Neural cell (in vitro differentiated cells): ENCODE results near the gene CNTF.

Experiments
- EP300 ChIP-seq: fragments of 450-650 bp; conservative IDR thresholded peaks from 2 replicates; pipeline ENCODE4 v1.6.1; 2014; ENCODE audit warnings: antibody characterized with exemption, mild to moderate bottlenecking, moderate library complexity; ENCODE audit not compliant: poor library complexity, severe bottlenecking
- EZH2 ChIP-seq: fragments of 200-600, 300-800 bp; shearing (Covaris generic), sonication (generic); IDR thresholded peaks from 2 replicates; pipeline ENCODE4 v1.6.1; 2014; ENCODE audit warnings: antibody characterized with exemption, low read length, borderline replicate concordance, mild to moderate bottlenecking; ENCODE audit not compliant: insufficient read depth, poor library complexity, severe bottlenecking
- MXI1 ChIP-seq: fragments of 450-650 bp; conservative IDR thresholded peaks from 2 replicates; pipeline ENCODE4 v1.6.1; 2014; ENCODE audit warnings: antibody characterized with exemption, mild to moderate bottlenecking; ENCODE audit not compliant: poor library complexity, severe bottlenecking
- POLR2AphosphoS5 ChIP-seq: IDR thresholded peaks from 2 replicates; pipeline ENCODE4 v1.6.1; 2012
- SMC3 ChIP-seq: fragments of 450-650 bp; conservative IDR thresholded peaks from 2 replicates; pipeline ENCODE4 v1.6.1; 2014; ENCODE audit warnings: antibody characterized with exemption, mild to moderate bottlenecking, moderate library complexity; ENCODE audit not compliant: poor library complexity
- TAF1 ChIP-seq: IDR thresholded peaks from 2 replicates; pipeline ENCODE4 v1.6.1; 2012; ENCODE audit warnings: low read depth
- TF ChIP-seq, protein P1 (sequence below): fragments of 450-650 bp; IDR thresholded peaks from 2 replicates; pipeline ENCODE4 v1.5.1; 2014; ENCODE audit warnings: antibody characterized with exemption, mild to moderate bottlenecking, moderate library complexity; ENCODE audit not compliant: poor library complexity, severe bottlenecking
- TF ChIP-seq, protein P2 (sequence below): IDR thresholded peaks from 2 replicates; pipeline ENCODE4 v1.6.1; 2012; ENCODE audit warnings: borderline replicate concordance

DNA sequence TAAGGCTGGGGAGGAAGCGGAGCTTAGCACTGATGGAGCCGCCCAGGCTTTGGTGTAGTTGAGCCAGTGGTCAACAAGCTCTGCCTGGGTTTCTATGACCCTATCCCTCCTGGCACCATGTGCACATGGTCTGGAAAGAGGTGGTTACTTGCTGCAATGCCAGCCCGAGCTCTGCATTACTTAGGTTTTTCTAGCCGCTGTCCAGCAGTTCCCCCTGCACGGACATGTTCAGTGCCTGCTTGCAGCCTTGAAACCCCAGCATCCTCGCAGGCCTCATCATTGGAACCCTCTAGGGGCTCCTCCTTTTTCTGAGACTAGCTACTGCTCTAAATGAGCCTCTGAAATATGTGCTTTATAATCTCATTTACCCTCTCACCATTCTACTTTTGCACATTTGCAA lies 16.6 kb downstream of the CNTF start:
- TF ChIP-seq, protein P1, sequence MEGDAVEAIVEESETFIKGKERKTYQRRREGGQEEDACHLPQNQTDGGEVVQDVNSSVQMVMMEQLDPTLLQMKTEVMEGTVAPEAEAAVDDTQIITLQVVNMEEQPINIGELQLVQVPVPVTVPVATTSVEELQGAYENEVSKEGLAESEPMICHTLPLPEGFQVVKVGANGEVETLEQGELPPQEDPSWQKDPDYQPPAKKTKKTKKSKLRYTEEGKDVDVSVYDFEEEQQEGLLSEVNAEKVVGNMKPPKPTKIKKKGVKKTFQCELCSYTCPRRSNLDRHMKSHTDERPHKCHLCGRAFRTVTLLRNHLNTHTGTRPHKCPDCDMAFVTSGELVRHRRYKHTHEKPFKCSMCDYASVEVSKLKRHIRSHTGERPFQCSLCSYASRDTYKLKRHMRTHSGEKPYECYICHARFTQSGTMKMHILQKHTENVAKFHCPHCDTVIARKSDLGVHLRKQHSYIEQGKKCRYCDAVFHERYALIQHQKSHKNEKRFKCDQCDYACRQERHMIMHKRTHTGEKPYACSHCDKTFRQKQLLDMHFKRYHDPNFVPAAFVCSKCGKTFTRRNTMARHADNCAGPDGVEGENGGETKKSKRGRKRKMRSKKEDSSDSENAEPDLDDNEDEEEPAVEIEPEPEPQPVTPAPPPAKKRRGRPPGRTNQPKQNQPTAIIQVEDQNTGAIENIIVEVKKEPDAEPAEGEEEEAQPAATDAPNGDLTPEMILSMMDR = no peak
- no peak for TF ChIP-seq POLR2AphosphoS5
- TF ChIP-seq SMC3 = no peak
- TF ChIP-seq EP300 = no peak
- no peak for TF ChIP-seq EZH2
- TF ChIP-seq, protein P2, sequence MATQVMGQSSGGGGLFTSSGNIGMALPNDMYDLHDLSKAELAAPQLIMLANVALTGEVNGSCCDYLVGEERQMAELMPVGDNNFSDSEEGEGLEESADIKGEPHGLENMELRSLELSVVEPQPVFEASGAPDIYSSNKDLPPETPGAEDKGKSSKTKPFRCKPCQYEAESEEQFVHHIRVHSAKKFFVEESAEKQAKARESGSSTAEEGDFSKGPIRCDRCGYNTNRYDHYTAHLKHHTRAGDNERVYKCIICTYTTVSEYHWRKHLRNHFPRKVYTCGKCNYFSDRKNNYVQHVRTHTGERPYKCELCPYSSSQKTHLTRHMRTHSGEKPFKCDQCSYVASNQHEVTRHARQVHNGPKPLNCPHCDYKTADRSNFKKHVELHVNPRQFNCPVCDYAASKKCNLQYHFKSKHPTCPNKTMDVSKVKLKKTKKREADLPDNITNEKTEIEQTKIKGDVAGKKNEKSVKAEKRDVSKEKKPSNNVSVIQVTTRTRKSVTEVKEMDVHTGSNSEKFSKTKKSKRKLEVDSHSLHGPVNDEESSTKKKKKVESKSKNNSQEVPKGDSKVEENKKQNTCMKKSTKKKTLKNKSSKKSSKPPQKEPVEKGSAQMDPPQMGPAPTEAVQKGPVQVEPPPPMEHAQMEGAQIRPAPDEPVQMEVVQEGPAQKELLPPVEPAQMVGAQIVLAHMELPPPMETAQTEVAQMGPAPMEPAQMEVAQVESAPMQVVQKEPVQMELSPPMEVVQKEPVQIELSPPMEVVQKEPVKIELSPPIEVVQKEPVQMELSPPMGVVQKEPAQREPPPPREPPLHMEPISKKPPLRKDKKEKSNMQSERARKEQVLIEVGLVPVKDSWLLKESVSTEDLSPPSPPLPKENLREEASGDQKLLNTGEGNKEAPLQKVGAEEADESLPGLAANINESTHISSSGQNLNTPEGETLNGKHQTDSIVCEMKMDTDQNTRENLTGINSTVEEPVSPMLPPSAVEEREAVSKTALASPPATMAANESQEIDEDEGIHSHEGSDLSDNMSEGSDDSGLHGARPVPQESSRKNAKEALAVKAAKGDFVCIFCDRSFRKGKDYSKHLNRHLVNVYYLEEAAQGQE = no peak
- no peak for TF ChIP-seq MXI1
- TF ChIP-seq TAF1 = no peak
